MM.1S (cell line): Measurements from ENCODE around the gene RXFP4.

Experiments used
- CTCF ChIP-seq: fragments of 300-600 bp; sonication (generic); IDR thresholded peaks from 2 replicates; pipeline ENCODE4 v1.5.1; 2016; ENCODE audit warnings: antibody characterized with exemption, low read length, mixed read lengths
- EZH2 ChIP-seq: fragments of 300-600 bp; sonication (generic); optimal IDR thresholded peaks from 2 replicates; pipeline ENCODE3; 2017; ENCODE audit warnings: low read depth, mild to moderate bottlenecking, antibody characterized with exemption, low read length, mixed read lengths
- EZH2phosphoT487 ChIP-seq: fragments of 300-600 bp; sonication (generic); IDR thresholded peaks from 2 replicates; pipeline ENCODE4 v1.6.1; 2018; ENCODE audit warnings: antibody characterized with exemption, low read length

DNA sequence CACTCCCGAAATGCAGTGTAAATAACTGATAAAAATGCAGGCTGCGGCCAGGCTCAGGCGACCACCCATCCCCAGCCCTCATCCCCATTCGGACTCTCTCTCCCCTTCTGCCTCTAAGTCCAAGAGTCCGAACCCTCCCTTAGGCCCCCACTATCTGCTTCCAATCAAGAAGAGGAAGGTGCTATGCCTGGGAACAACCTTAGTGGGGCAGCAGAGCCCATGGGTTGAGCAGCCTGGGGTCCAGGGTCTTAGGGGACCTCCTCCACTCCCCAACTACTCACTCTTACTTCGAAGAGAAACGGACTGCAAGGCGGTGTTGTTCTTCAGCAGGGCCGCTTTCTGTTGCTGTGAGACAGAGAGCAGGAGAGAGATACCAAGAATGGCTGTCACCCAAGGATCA, 24.7 kb downstream of the RXFP4 start:
- TF ChIP-seq CTCF: peak; percentile 30
- no peak for TF ChIP-seq EZH2
- TF ChIP-seq EZH2phosphoT487: no peak
